Ovary (tissue), 3 donors: ENCODE data around the gene CBX4.

ENCODE experiments used
- CTCF ChIP-seq, 3 donors: fragments of 450-650 bp in 2 of 3; fragments of 200-600 bp in 1 of 3; IDR thresholded peaks; one replicate each; pipeline versions ENCODE4 v1.5.1 to v1.8.0; 2016 to 2022; ENCODE audit warnings: antibody characterized with exemption in 3 of 3, mild to moderate bottlenecking in 1 of 3
- EP300 ChIP-seq: sonication (generic); formaldehyde crosslinking; IDR thresholded peaks from one replicate; pipeline ENCODE4 v1.6.1; 2017; ENCODE audit warnings: antibody characterized with exemption
- donor health status: DM: no; HTN: no; CAD: no.

GRCh38 chr17:79836510-79836971 is 2.7 kb downstream of the CBX4 start:
- TF ChIP-seq CTCF (IDR thresholded peaks at IDR 0.05) (no peak), EP300 (no peak)
